Activated naive CD4-positive, alpha-beta T cell treated with anti-CD3 and anti-CD28 coated beads, Interleukin-2, amount 10 ng/mL, durations not matched to agents 7 days and 5 days (primary cell): Measurements from ENCODE around the gene PRRT3.

Experiments used
- CTCF ChIA-PET: fragments of 350-600 bp; sonication (Branson Sonifier 250); formaldehyde crosslinking; loops from one replicate; lab custom pipeline; 2021; ENCODE audit warnings: antibody characterized with exemption; lab: Charles Lee
- DNase-seq: peaks from one replicate; pipeline ENCODE4 v3.0.0-alpha.2; 2020
- H3K27ac Mint-ChIP-seq: one replicate; pipeline ENCODE4 v1.8.0; 2021; ENCODE audit warnings: mild to moderate bottlenecking, moderate library complexity, mixed read lengths
- H3K27me3 Mint-ChIP-seq: one replicate; pipeline ENCODE4 v1.8.0; 2021; ENCODE audit warnings: mild to moderate bottlenecking, mixed read lengths
- H3K36me3 Mint-ChIP-seq: one replicate; pipeline ENCODE4 v1.8.0; 2021; ENCODE audit warnings: mixed read lengths
- H3K4me1 Mint-ChIP-seq: one replicate; pipeline ENCODE4 v1.8.0; 2021; ENCODE audit warnings: mixed read lengths
- H3K4me3 Mint-ChIP-seq: one replicate; pipeline ENCODE4 v1.8.0; 2021; ENCODE audit warnings: mild to moderate bottlenecking, moderate library complexity, mixed read lengths
- H3K9me3 Mint-ChIP-seq: one replicate; pipeline ENCODE4 v1.8.0; 2021; ENCODE audit warnings: mixed read lengths

PRRT3 gene

GRCh38 chr3:9918261-9919038 is 33.8 kb downstream of the PRRT3 start:
- Mint-ChIP-seq H3K9me3 (no peaks in the 10 kb centered on the region), H3K27me3 (peaks cover 67% of the 10 kb centered on the region), H3K4me1 (peaks cover 16% of the 10 kb centered on the region), H3K36me3 (no peaks in the 10 kb centered on the region), H3K4me3 (no peak overlapping the region), H3K27ac (no peak overlapping the region)
- CTCF ChIA-PET: no interaction called here
- DNase-seq: no peak

- CTCF ChIA-PET: interaction anchor here (1.3 to 2.6 kb wide), 2 partner anchors 14 to 15 kb away, joined by 4 to 18 read pairs; partner anchors contain the start of gene IL17RE
- H3K4me1 Mint-ChIP-seq: peaks cover 16% of the 10 kb centered on the region
- H3K36me3 Mint-ChIP-seq: no peaks in the 10 kb centered on the region
- no peak for DNase-seq
- H3K4me3 Mint-ChIP-seq: no peak overlapping the region
- H3K9me3 Mint-ChIP-seq: no peaks in the 10 kb centered on the region
- no peak overlapping the region for H3K27ac Mint-ChIP-seq
- peaks cover 62% of the 10 kb centered on the region for H3K27me3 Mint-ChIP-seq
These were observed 34.4 kb downstream of the PRRT3 start for GRCh38 chr3:9917820-9918219.

- Mint-ChIP-seq H3K9me3 (no peaks in the 10 kb centered on the region), H3K36me3 (no peaks in the 10 kb centered on the region), H3K4me1 (peaks cover 16% of the 10 kb centered on the region), H3K27ac (no peak within 1 kb of the TSS), H3K4me3 (peak within 1 kb of the TSS; percentile 68), H3K27me3 (peaks cover 57% of the 10 kb centered on the region)
- CTCF ChIA-PET: interaction anchor here (1.3 to 2.6 kb wide), 2 partner anchors 14 to 15 kb away, joined by 4 to 18 read pairs; partner anchors contain the start of gene IL17RE
- DNase-seq: peak; percentile 55
These were observed 35.2 kb downstream of the PRRT3 start, which contains the start of gene IL17RC for GRCh38 chr3:9916734-9917680. Gene IL17RC (plus strand): TSS chr3:9917098. CDS start chr3:9917316, 218 bp downstream.

GRCh38 chr3:9916346-9916733 is 35.9 kb downstream of the PRRT3 start:
- peaks cover 62% of the 10 kb centered on the region for H3K27me3 Mint-ChIP-seq
- H3K36me3 Mint-ChIP-seq: no peaks in the 10 kb centered on the region
- no peak overlapping the region for H3K27ac Mint-ChIP-seq
- peaks cover 16% of the 10 kb centered on the region for H3K4me1 Mint-ChIP-seq
- H3K4me3 Mint-ChIP-seq: peak overlapping the region; percentile 60
- no peaks in the 10 kb centered on the region for H3K9me3 Mint-ChIP-seq
- CTCF ChIA-PET: interaction anchor here (0.7 to 2.6 kb wide), 3 partner anchors 16 to 141 kb away, joined by 3 to 18 read pairs (median 3); no protein-coding TSS in a partner anchor
- DNase-seq: no peak

- peak; percentile 56 for DNase-seq
- no peaks in the 10 kb centered on the region for H3K9me3 Mint-ChIP-seq
- H3K4me1 Mint-ChIP-seq: peaks cover 16% of the 10 kb centered on the region
- peak overlapping the region; percentile 68 for H3K4me3 Mint-ChIP-seq
- H3K27ac Mint-ChIP-seq: no peak overlapping the region
- H3K27me3 Mint-ChIP-seq: peaks cover 59% of the 10 kb centered on the region
- CTCF ChIA-PET: interaction anchor here (0.7 to 2.6 kb wide), 4 partner anchors 16 to 140 kb away, joined by 3 to 18 read pairs (median 3); no protein-coding TSS in a partner anchor
- H3K36me3 Mint-ChIP-seq: no peaks in the 10 kb centered on the region
These were observed 36.7 kb downstream of the PRRT3 start for GRCh38 chr3:9915254-9916141.

GRCh38 chr3:9914559-9915253 is 37.5 kb downstream of the PRRT3 start:
- CTCF ChIA-PET: interaction anchor here (0.7 to 2.6 kb wide), 4 partner anchors 11 to 70 kb away, joined by 3 to 18 read pairs (median 10); partner anchors contain the start of gene RPUSD3
- H3K27me3 Mint-ChIP-seq: peaks cover 51% of the 10 kb centered on the region
- H3K4me3 Mint-ChIP-seq: peak overlapping the region; percentile 68
- peaks cover 16% of the 10 kb centered on the region for H3K4me1 Mint-ChIP-seq
- no peak for DNase-seq
- H3K27ac Mint-ChIP-seq: no peak overlapping the region
- H3K36me3 Mint-ChIP-seq: no peaks in the 10 kb centered on the region
- H3K9me3 Mint-ChIP-seq: no peaks in the 10 kb centered on the region

GRCh38 chr3:9914011-9914410 is 38.2 kb downstream of the PRRT3 start:
- peaks cover 50% of the 10 kb centered on the region for H3K27me3 Mint-ChIP-seq
- H3K36me3 Mint-ChIP-seq: no peaks in the 10 kb centered on the region
- CTCF ChIA-PET: interaction anchor here (0.7 to 2.2 kb wide), 3 partner anchors 11 to 70 kb away, joined by 3 to 15 read pairs (median 4); partner anchors contain the start of gene RPUSD3
- no peak overlapping the region for H3K4me3 Mint-ChIP-seq
- H3K4me1 Mint-ChIP-seq: peaks cover 16% of the 10 kb centered on the region
- H3K27ac Mint-ChIP-seq: no peak overlapping the region
- no peaks in the 10 kb centered on the region for H3K9me3 Mint-ChIP-seq
- DNase-seq: no peak

GRCh38 chr3:9913601-9914000 is 38.6 kb downstream of the PRRT3 start:
- CTCF ChIA-PET: interaction anchor here (0.7 to 2.2 kb wide), 3 partner anchors 10 to 69 kb away, joined by 3 to 15 read pairs (median 4); partner anchors contain the start of gene RPUSD3
- no peak for DNase-seq
- Mint-ChIP-seq H3K4me1 (peaks cover 16% of the 10 kb centered on the region), H3K27me3 (peaks cover 50% of the 10 kb centered on the region), H3K4me3 (no peak overlapping the region), H3K36me3 (no peaks in the 10 kb centered on the region), H3K27ac (no peak overlapping the region), H3K9me3 (no peaks in the 10 kb centered on the region)

- Mint-ChIP-seq H3K9me3 (no peaks in the 10 kb centered on the region), H3K27me3 (peaks cover 45% of the 10 kb centered on the region), H3K4me3 (no peak overlapping the region), H3K27ac (no peak overlapping the region), H3K4me1 (peaks cover 16% of the 10 kb centered on the region), H3K36me3 (no peaks in the 10 kb centered on the region)
- CTCF ChIA-PET: interaction anchor here (2.2 kb wide), 1 partner anchor 19 kb away, joined by 15 read pairs; no protein-coding TSS in a partner anchor
- no peak for DNase-seq
These were observed 39.8 kb downstream of the PRRT3 start for GRCh38 chr3:9912294-9912935.

- CTCF ChIA-PET: no interaction called here
- Mint-ChIP-seq H3K4me3 (no peak overlapping the region), H3K27ac (no peak overlapping the region), H3K36me3 (no peaks in the 10 kb centered on the region), H3K9me3 (no peaks in the 10 kb centered on the region), H3K4me1 (peaks cover 16% of the 10 kb centered on the region), H3K27me3 (peaks cover 39% of the 10 kb centered on the region)
- no peak for DNase-seq
These were observed 40.3 kb downstream of the PRRT3 start for GRCh38 chr3:9911863-9912262.

GRCh38 chr3:9909221-9910013 is 42.8 kb downstream of the PRRT3 start:
- H3K27me3 Mint-ChIP-seq: peaks cover 28% of the 10 kb centered on the region
- no peak overlapping the region for H3K4me3 Mint-ChIP-seq
- CTCF ChIA-PET: no interaction called here
- no peak overlapping the region for H3K27ac Mint-ChIP-seq
- no peak for DNase-seq
- H3K9me3 Mint-ChIP-seq: no peaks in the 10 kb centered on the region
- no peaks in the 10 kb centered on the region for H3K36me3 Mint-ChIP-seq
- H3K4me1 Mint-ChIP-seq: no peaks in the 10 kb centered on the region

GRCh38 chr3:9908286-9908685 is 43.9 kb downstream of the PRRT3 start:
- H3K9me3 Mint-ChIP-seq: no peaks in the 10 kb centered on the region
- no peak overlapping the region for H3K27ac Mint-ChIP-seq
- no peaks in the 10 kb centered on the region for H3K36me3 Mint-ChIP-seq
- peaks cover 17% of the 10 kb centered on the region for H3K27me3 Mint-ChIP-seq
- CTCF ChIA-PET: interaction anchor here (0.9 kb wide), 1 partner anchor 81 kb away, joined by 3 read pairs; no protein-coding TSS in a partner anchor
- H3K4me1 Mint-ChIP-seq: peaks cover 8% of the 10 kb centered on the region
- DNase-seq: no peak
- H3K4me3 Mint-ChIP-seq: no peak overlapping the region
